ENCODE results near the gene ZNF354B. TPM values are rescaled to one million over a fixed set of nuclear protein-coding genes. Genes with fewer than 3 reads are reported as not detected.
"Not testable (repeated sequence)": the region's sequence is repeated elsewhere in the genome, so short reads cannot be mapped to it uniquely, and the experiment has no call there.

Gene ZNF354B
- total and polyA plus RNA-seq, 2 donors (not counting 3 experiments of a cell fraction or from before 2014, with no cell fraction given): 6.3 to 17.6 TPM

GRCh38 chr5:178836628-178837027 is 23.1 kb upstream of the ZNF354B start:
- Histone ChIP-seq H3K4me1 (ENCODE audit: control insufficient read depth, extremely low read depth, insufficient read depth, low read length) (no peaks in the 10 kb centered on the region), H4K20me1 (replicated peaks; ENCODE audit: control insufficient read depth, extremely low read depth, insufficient read depth, low read length) (no peaks in the 10 kb centered on the region), H3K36me3 (ENCODE audit: control insufficient read depth in 2 of 2, extremely low read depth in 1 of 2, insufficient read depth in 2 of 2, low read length in 2 of 2) (no peaks in the 10 kb centered on the region), H3K9me1 (replicated peaks; ENCODE audit: control insufficient read depth, extremely low read depth, insufficient read depth, low read length) (no peaks in the 10 kb centered on the region), H2AFZ (ENCODE audit: low read depth, low read length) (no peak overlapping the region), H3K4me3 (replicated peaks in 1 of 3; ENCODE audit: insufficient read depth in 1 of 3, low read depth in 1 of 3, low read length in 3 of 3) (no peak overlapping the region), H3K27ac (ENCODE audit: insufficient read depth, low read depth, low read length) (no peak overlapping the region), H3K79me2 (ENCODE audit: control insufficient read depth, insufficient read depth, low read length) (no peaks in the 10 kb centered on the region), H3K4me2 (ENCODE audit: insufficient read depth, low read length) (no peak overlapping the region), H3K9me3 (replicated peaks; ENCODE audit: control insufficient read depth, insufficient read depth, low read length) (no peaks in the 10 kb centered on the region), H3K9ac (replicated peaks; ENCODE audit: extremely low read depth, insufficient read depth, low read length) (no peak overlapping the region), H3K27me3 (ENCODE audit: control insufficient read depth in 2 of 2, insufficient read depth in 2 of 2, low read length in 2 of 2) (no peaks in the 10 kb centered on the region)
- no peak for TF ChIP-seq JUN (IDR thresholded peaks at IDR 0.05; ENCODE audit: borderline replicate concordance, insufficient read depth, insufficient read length, low read depth)
- no peak for TF ChIP-seq POLR2AphosphoS5 (IDR thresholded peaks at IDR 0.05; ENCODE audit: insufficient read depth, low read depth, low read length)
- TF ChIP-seq EZH2 (IDR thresholded peaks at IDR 0.05; ENCODE audit: borderline replicate concordance, low read depth, low read length, severe bottlenecking): no peak
- no peak for TF ChIP-seq MAX (IDR thresholded peaks at IDR 0.05; ENCODE audit: insufficient read depth, insufficient read length)
- no peak for TF ChIP-seq POLR2A (IDR thresholded peaks at IDR 0.05; ENCODE audit: low read depth, low read length)
- no peak for TF ChIP-seq FOS (IDR thresholded peaks at IDR 0.05; ENCODE audit: borderline replicate concordance, insufficient read depth, low read length)
- TF ChIP-seq CTCF (IDR thresholded peaks at IDR 0.05; ENCODE audit: extremely low read depth in 1 of 2, insufficient read depth in 1 of 2, low read depth in 1 of 2, low read length in 2 of 2): no peak
- no peak for TF ChIP-seq GATA2 (IDR thresholded peaks at IDR 0.05; ENCODE audit: insufficient read depth, insufficient read length, low read depth, low read length)
- no peak for TF ChIP-seq MYC (IDR thresholded peaks at IDR 0.05; ENCODE audit: low read depth, low read length)
- CTCF ChIA-PET: no interaction called here
- POLR2A ChIA-PET: no interaction called here
- dilution Hi-C loops (cut with MboI; ENCODE audit: extremely low pct_ligation_motif_present, low sequenced_read_pairs): no loop called here
- FAIRE-seq: no peak
- DNase-seq (ENCODE audit: low read depth, low spot score): no peak
- intact Hi-C loops (cut with micrococcal nuclease): no loop called here
- BruUV-seq (replicated peaks): no TSS peak

DNA sequence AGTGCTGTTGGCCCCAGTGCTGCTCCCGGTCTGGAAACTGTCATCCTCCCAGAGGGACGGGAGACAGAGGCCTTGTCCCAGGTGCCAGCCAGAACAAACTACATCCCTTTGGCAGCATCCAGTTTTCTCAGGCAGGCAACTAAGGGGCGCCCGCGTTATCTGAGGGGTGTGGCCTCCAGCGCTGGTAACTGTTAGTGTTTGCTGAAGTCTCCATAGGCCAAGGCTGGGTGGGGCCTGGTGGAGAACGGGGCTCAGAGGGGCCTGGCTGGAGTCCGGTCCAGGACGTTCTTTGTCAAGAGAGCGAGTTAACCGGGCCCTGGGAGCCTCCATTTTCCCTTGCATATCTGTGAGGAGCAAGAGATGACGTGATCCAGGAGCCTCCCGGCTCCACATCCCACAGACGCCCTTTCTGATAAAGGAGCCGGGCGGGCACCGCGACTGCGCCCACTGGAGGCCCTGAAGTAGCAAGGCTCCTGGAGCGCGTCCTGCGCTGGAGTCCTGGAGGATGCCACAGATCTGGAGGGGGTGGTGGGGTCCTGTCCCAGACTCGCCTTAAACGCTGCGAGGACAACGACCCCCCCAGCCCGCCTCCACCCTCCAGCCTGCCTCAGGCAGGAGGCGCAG is 20.9 kb upstream of the ZNF354B start:
- intact Hi-C loops (cut with micrococcal nuclease); H3K9me1 ChIP-seq (replicated peaks; ENCODE audit: control insufficient read depth, extremely low read depth, insufficient read depth, low read length); POLR2A ChIA-PET; H3K9me3 ChIP-seq (replicated peaks; ENCODE audit: control insufficient read depth, insufficient read depth, low read length); H3K4me1 ChIP-seq (ENCODE audit: control insufficient read depth, extremely low read depth, insufficient read depth, low read length); H3K4me3 ChIP-seq (replicated peaks in 1 of 3; ENCODE audit: insufficient read depth in 1 of 3, low read depth in 1 of 3, low read length in 3 of 3); FAIRE-seq; CTCF ChIA-PET; H4K20me1 ChIP-seq (replicated peaks; ENCODE audit: control insufficient read depth, extremely low read depth, insufficient read depth, low read length); H3K27ac ChIP-seq (ENCODE audit: insufficient read depth, low read depth, low read length); H3K27me3 ChIP-seq (ENCODE audit: control insufficient read depth in 2 of 2, insufficient read depth in 2 of 2, low read length in 2 of 2); H3K36me3 ChIP-seq (ENCODE audit: control insufficient read depth in 2 of 2, extremely low read depth in 1 of 2, insufficient read depth in 2 of 2, low read length in 2 of 2); H3K79me2 ChIP-seq (ENCODE audit: control insufficient read depth, insufficient read depth, low read length); DNase-seq (ENCODE audit: low read depth, low spot score); H3K9ac ChIP-seq (replicated peaks; ENCODE audit: extremely low read depth, insufficient read depth, low read length); H2AFZ ChIP-seq (ENCODE audit: low read depth, low read length); dilution Hi-C loops (cut with MboI; ENCODE audit: extremely low pct_ligation_motif_present, low sequenced_read_pairs); BruUV-seq (replicated peaks); H3K4me2 ChIP-seq (ENCODE audit: insufficient read depth, low read length): not testable (repeated sequence)
